H1 (cell line): ENCODE data around the gene U2AF1L4. TPM values are rescaled to one million over a fixed set of nuclear protein-coding genes. Genes with fewer than 3 reads are reported as not detected.

Source experiments
- CEBPB ChIP-seq: IDR thresholded peaks from 2 replicates; pipeline ENCODE4 v1.6.1; 2012; ENCODE audit warnings: low read depth, low read length
- CTBP2 ChIP-seq: IDR thresholded peaks from 2 replicates; pipeline ENCODE4 v1.7.0; 2011; ENCODE audit warnings: borderline replicate concordance, mild to moderate bottlenecking, moderate library complexity, mixed read lengths, low read length; ENCODE audit not compliant: insufficient read depth, insufficient read length
- GTF2F1 ChIP-seq: IDR thresholded peaks from 2 replicates; pipeline ENCODE4 v1.6.1; 2012; ENCODE audit warnings: low read depth, low read length, improper control_type of control experiment, borderline replicate concordance
- NANOG ChIP-seq: IDR thresholded peaks from 2 replicates; pipeline ENCODE4 v1.6.1; 2011; ENCODE audit warnings: low read length, low read depth, mild to moderate bottlenecking, inconsistent platforms; ENCODE audit not compliant: insufficient read depth, poor library complexity, severe bottlenecking
- POLR2A ChIP-seq, 2 experiments: IDR thresholded peaks; 1 replicate in 1 of 2; 2 replicates in 1 of 2; pipeline ENCODE4 v1.6.1; 2011; ENCODE audit warnings: low read depth in 2 of 2, low read length in 2 of 2, mild to moderate bottlenecking in 2 of 2; ENCODE audit errors: control extremely low read depth in 1 of 2
- TBP ChIP-seq: IDR thresholded peaks from 2 replicates; pipeline ENCODE4 v1.6.1; 2011; ENCODE audit warnings: low read depth, low read length, improper control_type of control experiment
- TCF12 ChIP-seq: IDR thresholded peaks from 2 replicates; pipeline ENCODE4 v1.6.1; 2011; ENCODE audit warnings: low read depth, mild to moderate bottlenecking, low read length
- TEAD4 ChIP-seq: IDR thresholded peaks from 2 replicates; pipeline ENCODE4 v1.6.1; 2012; ENCODE audit warnings: low read depth, low read length, inconsistent platforms, mixed read lengths
- YY1 ChIP-seq: IDR thresholded peaks from 2 replicates; pipeline ENCODE4 v1.6.1; 2011; ENCODE audit warnings: low read depth, mild to moderate bottlenecking, low read length
- polyA plus RNA-seq, 7 experiments: library from polyadenylated mRNA; depleted of rRNA in 3 of 7; stranded (reverse) in 5 of 7; unstranded in 2 of 7; fragments of >200 nt in 5 of 7; fragments of 200-250 nt in 2 of 7; gene quantifications; 1 replicate in 5 of 7; 2 replicates in 1 of 7; 4 replicates in 1 of 7; pipeline versions ENCODE4 v1.2.1 to v1.2.3, GENCODE V29; 2011 to 2013; ENCODE audit warnings: missing spikeins in 2 of 7, mixed read lengths in 2 of 7
- total RNA-seq: library from RNA; stranded (reverse); fragmentation: NEBNext Ultra II Directional; extraction: Animal tissue kit (Norgen Biotek cat#: 25700); gene quantifications from 2 replicates; pipeline ENCODE4 v1.2.1, GENCODE V29; 2021
- TF ChIP-seq, protein P1 (sequence below): fragments of 300-600 bp; sonication (generic); IDR thresholded peaks from 2 replicates; pipeline ENCODE4 v1.7.1; 2012; ENCODE audit warnings: low read length, moderate library complexity, mild to moderate bottlenecking, inconsistent platforms; ENCODE audit not compliant: insufficient replicate concordance
- TF ChIP-seq, protein P2 (sequence below): IDR thresholded peaks from 2 replicates; pipeline ENCODE4 v1.6.1; 2011; ENCODE audit warnings: low read depth, mild to moderate bottlenecking, low read length; ENCODE audit not compliant: insufficient read depth

Gene U2AF1L4
- total and polyA plus RNA-seq, 2 of the 8 experiments (the other 6 are each of a cell fraction or from before 2014, with no cell fraction given) = 15.1 to 32.7 TPM

DNA sequence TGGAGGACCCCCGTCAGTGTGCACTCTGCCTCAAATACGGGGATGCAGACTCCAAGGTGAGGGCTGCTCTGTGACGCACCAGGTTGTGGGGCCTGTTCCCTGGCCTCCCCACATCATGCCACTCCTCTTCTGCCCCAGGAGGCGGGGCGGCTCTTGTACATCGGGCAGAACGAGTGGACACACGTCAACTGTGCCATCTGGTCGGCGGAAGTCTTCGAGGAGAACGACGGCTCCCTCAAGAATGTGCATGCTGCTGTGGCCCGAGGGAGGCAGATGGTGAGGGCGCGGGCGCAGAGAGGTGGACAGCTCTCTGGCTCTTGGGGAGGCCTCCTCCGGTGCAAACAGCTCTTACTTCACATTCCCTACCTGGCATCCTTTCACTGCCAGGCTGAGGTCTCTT lies 16.2 kb downstream of the U2AF1L4 start (continued):
- TF ChIP-seq, protein P1, sequence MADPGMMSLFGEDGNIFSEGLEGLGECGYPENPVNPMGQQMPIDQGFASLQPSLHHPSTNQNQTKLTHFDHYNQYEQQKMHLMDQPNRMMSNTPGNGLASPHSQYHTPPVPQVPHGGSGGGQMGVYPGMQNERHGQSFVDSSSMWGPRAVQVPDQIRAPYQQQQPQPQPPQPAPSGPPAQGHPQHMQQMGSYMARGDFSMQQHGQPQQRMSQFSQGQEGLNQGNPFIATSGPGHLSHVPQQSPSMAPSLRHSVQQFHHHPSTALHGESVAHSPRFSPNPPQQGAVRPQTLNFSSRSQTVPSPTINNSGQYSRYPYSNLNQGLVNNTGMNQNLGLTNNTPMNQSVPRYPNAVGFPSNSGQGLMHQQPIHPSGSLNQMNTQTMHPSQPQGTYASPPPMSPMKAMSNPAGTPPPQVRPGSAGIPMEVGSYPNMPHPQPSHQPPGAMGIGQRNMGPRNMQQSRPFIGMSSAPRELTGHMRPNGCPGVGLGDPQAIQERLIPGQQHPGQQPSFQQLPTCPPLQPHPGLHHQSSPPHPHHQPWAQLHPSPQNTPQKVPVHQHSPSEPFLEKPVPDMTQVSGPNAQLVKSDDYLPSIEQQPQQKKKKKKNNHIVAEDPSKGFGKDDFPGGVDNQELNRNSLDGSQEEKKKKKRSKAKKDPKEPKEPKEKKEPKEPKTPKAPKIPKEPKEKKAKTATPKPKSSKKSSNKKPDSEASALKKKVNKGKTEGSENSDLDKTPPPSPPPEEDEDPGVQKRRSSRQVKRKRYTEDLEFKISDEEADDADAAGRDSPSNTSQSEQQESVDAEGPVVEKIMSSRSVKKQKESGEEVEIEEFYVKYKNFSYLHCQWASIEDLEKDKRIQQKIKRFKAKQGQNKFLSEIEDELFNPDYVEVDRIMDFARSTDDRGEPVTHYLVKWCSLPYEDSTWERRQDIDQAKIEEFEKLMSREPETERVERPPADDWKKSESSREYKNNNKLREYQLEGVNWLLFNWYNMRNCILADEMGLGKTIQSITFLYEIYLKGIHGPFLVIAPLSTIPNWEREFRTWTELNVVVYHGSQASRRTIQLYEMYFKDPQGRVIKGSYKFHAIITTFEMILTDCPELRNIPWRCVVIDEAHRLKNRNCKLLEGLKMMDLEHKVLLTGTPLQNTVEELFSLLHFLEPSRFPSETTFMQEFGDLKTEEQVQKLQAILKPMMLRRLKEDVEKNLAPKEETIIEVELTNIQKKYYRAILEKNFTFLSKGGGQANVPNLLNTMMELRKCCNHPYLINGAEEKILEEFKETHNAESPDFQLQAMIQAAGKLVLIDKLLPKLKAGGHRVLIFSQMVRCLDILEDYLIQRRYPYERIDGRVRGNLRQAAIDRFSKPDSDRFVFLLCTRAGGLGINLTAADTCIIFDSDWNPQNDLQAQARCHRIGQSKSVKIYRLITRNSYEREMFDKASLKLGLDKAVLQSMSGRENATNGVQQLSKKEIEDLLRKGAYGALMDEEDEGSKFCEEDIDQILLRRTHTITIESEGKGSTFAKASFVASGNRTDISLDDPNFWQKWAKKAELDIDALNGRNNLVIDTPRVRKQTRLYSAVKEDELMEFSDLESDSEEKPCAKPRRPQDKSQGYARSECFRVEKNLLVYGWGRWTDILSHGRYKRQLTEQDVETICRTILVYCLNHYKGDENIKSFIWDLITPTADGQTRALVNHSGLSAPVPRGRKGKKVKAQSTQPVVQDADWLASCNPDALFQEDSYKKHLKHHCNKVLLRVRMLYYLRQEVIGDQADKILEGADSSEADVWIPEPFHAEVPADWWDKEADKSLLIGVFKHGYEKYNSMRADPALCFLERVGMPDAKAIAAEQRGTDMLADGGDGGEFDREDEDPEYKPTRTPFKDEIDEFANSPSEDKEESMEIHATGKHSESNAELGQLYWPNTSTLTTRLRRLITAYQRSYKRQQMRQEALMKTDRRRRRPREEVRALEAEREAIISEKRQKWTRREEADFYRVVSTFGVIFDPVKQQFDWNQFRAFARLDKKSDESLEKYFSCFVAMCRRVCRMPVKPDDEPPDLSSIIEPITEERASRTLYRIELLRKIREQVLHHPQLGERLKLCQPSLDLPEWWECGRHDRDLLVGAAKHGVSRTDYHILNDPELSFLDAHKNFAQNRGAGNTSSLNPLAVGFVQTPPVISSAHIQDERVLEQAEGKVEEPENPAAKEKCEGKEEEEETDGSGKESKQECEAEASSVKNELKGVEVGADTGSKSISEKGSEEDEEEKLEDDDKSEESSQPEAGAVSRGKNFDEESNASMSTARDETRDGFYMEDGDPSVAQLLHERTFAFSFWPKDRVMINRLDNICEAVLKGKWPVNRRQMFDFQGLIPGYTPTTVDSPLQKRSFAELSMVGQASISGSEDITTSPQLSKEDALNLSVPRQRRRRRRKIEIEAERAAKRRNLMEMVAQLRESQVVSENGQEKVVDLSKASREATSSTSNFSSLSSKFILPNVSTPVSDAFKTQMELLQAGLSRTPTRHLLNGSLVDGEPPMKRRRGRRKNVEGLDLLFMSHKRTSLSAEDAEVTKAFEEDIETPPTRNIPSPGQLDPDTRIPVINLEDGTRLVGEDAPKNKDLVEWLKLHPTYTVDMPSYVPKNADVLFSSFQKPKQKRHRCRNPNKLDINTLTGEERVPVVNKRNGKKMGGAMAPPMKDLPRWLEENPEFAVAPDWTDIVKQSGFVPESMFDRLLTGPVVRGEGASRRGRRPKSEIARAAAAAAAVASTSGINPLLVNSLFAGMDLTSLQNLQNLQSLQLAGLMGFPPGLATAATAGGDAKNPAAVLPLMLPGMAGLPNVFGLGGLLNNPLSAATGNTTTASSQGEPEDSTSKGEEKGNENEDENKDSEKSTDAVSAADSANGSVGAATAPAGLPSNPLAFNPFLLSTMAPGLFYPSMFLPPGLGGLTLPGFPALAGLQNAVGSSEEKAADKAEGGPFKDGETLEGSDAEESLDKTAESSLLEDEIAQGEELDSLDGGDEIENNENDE = no peak
- TF ChIP-seq, protein P2, sequence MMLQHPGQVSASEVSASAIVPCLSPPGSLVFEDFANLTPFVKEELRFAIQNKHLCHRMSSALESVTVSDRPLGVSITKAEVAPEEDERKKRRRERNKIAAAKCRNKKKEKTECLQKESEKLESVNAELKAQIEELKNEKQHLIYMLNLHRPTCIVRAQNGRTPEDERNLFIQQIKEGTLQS = no peak
- TF ChIP-seq TEAD4 (no peak), TCF12 (no peak), CEBPB (no peak), NANOG (no peak), GTF2F1 (no peak), POLR2A (IDR thresholded peaks at IDR 0.05; ENCODE audit: control extremely low read depth in 1 of 2, low read depth in 2 of 2, low read length in 2 of 2) (no peak), TBP (no peak), YY1 (no peak), CTBP2 (no peak)
